8988T (cell line): Measurements from ENCODE around the gene GCHFR.

Experiments
- DNase-seq: peaks from one replicate; pipeline ENCODE4 v3.0.0; 2011

GCHFR gene

GRCh38 chr15:40785164-40785563 lies 21.3 kb downstream of the GCHFR start:
- DNase-seq = no peak

DNA sequence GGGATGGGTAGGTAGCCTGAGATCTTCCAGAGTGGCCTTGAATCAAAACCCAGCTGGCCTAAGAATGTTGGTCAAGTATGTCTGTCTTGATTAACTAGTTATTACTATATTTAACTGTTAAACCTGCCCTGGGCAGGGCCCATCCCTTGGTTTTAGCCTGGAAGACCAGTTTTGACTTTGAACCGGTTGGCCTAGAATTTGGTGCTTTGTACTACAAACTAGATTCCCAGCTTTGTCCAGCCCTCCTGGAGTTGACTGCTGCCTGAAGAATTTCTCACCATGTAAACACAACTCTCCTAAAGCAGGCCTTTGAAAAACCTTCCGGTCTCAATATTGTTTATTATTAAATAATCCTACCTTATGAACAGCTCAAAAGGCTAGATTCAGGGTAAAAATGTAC lies 21.9 kb downstream of the GCHFR start:
- no peak for DNase-seq

DNA sequence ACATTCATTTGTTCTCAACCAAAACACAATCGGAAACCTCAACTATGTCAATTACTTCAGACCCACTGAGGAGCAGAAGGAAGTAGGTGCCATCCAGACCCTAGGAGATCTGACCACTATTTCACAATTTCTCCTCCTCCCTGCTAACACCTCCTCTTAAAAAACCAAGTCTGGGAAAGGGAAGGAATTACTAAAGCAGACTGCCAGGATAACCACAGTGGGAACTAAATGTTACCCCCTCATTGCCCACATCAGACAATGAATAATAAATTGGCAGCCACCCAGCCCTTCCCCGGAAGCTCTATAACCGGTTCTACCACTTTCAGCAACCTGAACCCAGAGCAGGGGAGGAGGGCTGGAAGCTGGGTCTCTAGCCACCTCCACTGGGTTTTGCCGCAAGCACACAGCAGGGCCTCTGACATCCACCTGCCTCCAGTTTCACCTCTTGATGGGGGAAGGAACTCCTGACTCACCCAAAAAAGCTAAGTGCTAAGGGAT lies 23.5 kb downstream of the GCHFR start:
- DNase-seq = no peak

GRCh38 chr15:40787991-40788390 lies 24.1 kb downstream of the GCHFR start:
- DNase-seq = no peak

GRCh38 chr15:40789119-40789518 lies 25.3 kb downstream of the GCHFR start:
- no peak for DNase-seq

DNA sequence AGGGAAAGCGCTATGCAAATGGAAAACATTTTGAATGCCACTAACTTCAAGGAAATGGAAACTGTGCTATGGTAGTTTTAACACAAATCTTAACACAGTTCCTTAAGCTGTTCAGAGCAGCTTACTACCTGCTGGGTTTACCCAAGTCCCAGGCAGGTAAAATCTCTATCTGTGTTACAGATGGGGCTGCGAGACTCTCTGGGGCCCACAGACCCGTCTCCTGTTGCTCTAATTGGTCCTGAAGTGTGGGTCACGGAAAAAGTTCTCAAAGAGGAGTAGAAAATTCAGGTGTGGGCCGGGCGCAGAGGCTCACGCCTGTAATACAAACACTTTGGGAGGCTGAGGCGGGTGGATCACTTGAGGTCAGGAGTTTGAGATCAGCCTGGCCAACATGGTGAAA lies 26.1 kb downstream of the GCHFR start:
- no peak for DNase-seq

DNA sequence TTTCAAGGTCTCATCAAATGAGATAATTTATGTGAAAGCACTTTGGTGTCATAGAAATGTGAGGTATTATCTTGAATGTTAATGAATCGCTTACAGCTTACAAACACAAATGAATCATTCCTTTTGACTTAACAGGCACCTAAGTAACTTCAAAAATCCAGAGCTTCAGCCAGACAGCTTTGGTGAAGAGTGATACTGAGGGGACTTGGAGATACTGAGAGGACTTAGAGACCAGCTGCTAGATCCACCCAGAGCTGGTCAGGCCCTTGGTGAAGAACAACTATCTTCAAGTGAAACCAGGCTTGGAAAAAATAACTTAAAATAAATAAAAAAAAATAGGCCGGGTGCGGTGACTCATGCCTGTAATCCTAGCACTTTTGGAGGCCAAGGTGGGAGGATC lies 26.9 kb downstream of the GCHFR start:
- DNase-seq = no peak

DNA sequence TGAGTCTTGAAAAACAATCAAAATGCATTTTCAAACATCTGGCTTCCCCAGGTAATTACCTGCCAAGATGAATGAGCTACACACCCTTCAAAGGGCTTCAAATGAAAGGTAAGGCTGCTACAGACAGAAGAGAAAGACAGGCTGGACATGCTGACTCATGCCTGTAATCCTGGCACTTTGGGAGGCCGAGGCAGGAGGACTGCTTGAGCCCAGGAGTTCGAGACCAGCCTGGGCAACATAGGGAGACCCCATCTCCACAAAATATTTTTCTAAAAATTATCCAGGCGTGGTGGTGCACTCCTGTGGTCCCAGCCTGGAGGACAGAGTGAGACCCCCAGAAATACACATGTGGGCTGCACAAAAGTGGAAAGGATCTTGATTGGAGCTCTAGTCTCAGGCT lies 28.5 kb downstream of the GCHFR start:
- DNase-seq = no peak

GRCh38 chr15:40793216-40793989 lies 29.5 kb downstream of the GCHFR start:
- no peak for DNase-seq

- no peak for DNase-seq
Observed at GRCh38 chr15:40796041-40796440, 32.2 kb downstream of the GCHFR start.

- DNase-seq = no peak
Observed at GRCh38 chr15:40796512-40796911, 32.6 kb downstream of the GCHFR start.

DNA sequence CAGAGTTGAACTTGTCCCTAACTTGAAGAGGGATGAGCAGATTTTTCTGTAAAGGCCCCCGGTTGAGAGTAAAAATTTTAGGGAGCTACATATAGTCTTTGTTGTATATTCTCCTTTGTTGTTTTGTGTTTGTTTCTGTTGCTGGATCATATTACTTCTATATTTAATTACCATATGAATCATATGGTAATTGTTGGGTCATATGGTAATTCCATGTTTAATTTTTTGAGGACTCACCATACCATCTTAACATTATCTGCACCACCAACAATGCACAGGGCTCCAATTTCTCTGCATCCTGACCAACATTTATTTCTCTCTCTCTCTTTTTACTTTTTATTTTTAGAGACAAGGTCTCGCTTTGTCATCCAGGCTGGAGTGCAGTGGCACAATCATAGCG lies 35.7 kb downstream of the GCHFR start:
- no peak for DNase-seq

- DNase-seq = no peak
Observed at GRCh38 chr15:40803076-40803475, 39.2 kb downstream of the GCHFR start.

GRCh38 chr15:40803688-40804087 lies 39.8 kb downstream of the GCHFR start:
- no peak for DNase-seq

GRCh38 chr15:40806672-40807027 lies 42.8 kb downstream of the GCHFR start:
- no peak for DNase-seq

GRCh38 chr15:40807028-40807887 lies 43.4 kb downstream of the GCHFR start, which contains the start of the genes DNAJC17 and ZFYVE19:
Gene DNAJC17 (minus strand): TSS chr15:40807473. CDS start chr15:40807446, 27 bp downstream.
Gene ZFYVE19 (plus strand): TSS chr15:40807089. CDS start chr15:40807590, 501 bp downstream.
- DNase-seq = peak; percentile 41

DNA sequence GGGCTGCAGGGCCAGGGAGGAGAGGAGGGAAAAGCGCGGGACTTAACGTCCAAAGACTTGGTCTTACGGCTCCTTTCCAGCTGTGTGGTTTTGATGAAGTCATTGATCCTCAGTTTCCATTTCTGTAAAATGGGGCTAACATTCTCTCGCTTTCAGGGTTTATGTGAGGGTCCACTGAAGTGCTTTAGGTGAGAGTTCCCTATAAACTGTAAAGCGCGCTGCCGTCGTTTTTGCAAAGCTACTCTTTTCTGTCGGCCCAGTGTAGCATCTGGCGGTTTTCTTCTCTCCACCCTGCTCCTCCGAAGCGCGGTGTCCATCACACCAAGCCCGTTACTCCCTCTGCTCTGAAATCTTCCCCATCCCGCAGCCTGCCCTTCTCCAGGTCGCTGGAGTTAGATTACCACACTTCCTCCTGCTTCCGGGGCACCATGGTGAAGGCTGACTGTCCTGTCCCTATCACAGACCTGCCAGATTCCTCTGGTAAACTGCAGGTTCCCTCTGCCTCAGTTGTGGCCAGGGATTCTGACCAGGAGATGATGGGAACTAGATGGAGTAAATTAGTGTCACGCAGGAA lies 44.1 kb downstream of the GCHFR start:
- no peak for DNase-seq

GRCh38 chr15:40808861-40809450 lies 45.1 kb downstream of the GCHFR start:
- no peak for DNase-seq

GRCh38 chr15:40812721-40813425 lies 49.0 kb downstream of the GCHFR start:
- DNase-seq = no peak

DNA sequence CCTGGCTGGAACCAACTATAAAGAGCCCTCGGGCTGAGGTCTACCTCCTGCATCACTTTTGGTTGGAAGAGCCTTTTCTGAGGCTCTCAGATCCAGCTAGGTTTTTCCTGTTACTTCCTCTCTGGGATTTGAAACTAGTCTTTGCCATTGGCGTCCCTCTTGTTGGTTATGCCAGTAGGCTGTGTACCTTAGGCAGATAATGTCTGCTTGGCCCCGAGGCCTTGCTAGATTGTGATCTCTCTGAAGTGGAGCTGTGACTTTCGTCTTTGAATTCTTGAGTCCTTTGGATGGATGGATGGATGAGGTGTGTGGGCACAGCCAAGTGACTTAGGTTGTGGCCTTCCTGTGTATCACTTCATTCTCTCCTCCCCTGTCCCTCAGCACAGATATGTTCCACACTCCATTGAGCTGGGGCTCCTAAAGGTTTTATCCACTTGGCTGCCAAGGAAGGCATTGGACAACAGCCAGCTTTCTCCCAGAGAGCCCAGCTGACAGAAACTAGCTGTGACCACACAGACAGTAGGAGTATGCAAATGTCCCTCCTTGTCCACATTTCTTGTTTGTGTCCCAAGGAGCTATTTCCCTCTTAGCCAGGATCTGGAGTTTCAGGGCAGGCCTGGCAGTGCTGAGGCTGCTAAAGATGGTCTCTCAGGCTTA lies 51.3 kb downstream of the GCHFR start:
- no peak for DNase-seq
